ENCODE data around the gene CCDC6. TPM values are rescaled to one million over a fixed set of nuclear protein-coding genes. Genes with fewer than 3 reads are reported as not detected.
A peak's percentile ranks its signal among the peaks of the same experiment; 100 is the strongest.
"Not testable (repeated sequence)": the region's sequence is repeated elsewhere in the genome, so short reads cannot be mapped to it uniquely, and the experiment has no call there.

Gene CCDC6
- 10 to 100 TPM; 27.2 to 46.3 (median 43.3) TPM for polyA plus RNA-seq (ENCODE audit: insufficient read length in 4 of 4)

DNA sequence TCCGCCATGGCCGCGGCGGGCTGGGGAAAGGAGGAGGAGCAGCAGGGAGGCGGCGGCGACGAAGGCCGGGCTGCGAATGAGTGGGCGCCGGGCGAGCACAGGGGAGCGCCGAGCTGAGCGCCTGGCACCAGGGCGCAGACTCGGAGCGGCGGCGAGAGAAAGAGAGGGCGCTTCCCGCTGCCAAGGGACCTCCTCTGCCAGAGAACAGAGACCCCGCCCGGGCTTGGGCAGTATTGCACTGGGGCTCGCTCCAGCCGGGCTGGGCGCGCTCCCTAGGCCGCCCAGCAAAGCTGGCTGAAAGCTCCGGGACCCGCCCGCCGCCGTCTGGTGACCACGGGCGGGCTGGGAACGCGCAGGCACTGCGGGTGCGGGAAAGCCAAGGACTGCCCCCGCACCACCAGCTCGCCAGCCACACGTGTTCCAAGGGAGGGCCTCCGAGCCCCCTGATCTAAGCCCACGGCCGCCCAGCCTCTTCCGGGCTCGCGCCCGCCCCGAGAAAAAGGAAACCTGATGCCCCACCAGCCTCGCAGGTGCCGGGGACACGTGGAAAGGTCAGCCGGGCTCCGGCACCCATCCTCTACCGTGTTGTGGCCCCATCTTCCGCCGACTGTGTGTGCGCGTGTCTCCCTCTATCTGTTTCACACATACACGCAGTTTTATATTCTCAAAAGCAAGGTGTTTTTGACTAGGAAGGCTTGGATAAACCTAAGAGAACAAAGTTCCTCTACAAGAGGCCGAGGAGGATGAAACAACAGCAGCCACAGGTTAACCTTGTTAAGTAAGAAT lies at the start of gene CCDC6:
Gene CCDC6 (minus strand): TSS at position 140 of the 786 bp plus-strand sequence. CDS start 132 bp downstream, at position 8.
- peak; percentile 75 to 83 (median 80) for DNase-seq (ENCODE audit: low read depth in 4 of 4, low spot score in 3 of 4)

DNA sequence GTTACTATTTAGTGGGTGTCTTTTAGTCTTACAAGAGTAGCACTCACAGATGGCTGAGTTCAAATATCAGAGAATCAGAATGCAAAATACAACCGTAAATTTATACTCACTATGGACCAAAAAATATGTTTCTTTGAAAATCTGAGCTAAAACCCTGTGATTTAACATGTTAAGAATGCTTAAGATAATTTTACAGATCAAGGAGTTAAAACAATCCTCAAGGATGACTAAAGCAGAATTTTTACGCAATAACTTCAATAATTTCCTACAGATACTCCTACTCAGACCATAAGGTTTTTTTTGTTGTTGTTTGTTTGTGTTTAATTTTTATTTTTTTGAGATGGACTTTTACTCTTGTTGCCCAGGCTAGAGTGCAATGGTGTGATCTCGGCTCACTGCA lies 47.9 kb upstream of the CCDC6 start:
- DNase-seq (ENCODE audit: low read depth in 4 of 4, low spot score in 3 of 4), result no peak

DNA sequence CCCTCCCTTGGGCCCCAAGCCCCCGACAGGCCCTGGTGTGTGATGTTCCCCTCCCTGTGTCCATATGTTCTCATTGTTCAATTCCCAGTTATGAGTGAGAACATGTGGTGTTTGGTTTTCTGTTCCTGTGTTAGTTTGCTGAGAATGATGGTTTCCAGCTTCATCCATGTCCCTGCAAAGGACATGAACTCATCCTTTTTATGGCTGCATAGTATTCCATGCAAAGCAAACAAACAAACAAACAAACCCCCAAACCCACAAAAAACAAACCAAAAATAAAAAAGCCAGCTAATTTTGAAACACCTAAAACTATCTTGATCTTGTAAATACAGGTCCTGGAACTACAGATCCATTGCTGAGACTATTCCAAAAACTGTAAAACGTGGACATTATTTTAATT lies 47.4 kb upstream of the CCDC6 start:
- DNase-seq (ENCODE audit: low read depth in 4 of 4, low spot score in 3 of 4), result not testable (repeated sequence)

DNA sequence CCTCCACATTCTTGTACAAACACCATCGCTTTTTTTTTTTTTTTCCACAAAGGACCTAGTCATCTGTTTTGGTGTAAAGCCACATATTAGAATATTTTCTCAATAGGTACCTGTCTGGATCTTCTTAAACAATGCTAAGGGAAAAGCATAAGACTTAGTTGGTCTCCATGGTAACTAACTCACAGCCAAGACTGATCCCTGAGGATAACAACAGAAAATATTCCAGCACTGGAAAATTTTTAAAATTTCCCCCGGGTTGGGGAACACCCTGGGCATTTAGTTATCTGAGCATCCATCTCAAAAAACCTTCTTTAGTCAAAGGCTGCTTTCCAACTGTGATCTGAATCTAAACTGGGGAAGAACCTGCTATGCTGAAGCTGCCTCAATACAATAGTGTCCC lies 43.7 kb upstream of the CCDC6 start:
- DNase-seq (ENCODE audit: low read depth in 4 of 4, low spot score in 3 of 4), result no peak

DNA sequence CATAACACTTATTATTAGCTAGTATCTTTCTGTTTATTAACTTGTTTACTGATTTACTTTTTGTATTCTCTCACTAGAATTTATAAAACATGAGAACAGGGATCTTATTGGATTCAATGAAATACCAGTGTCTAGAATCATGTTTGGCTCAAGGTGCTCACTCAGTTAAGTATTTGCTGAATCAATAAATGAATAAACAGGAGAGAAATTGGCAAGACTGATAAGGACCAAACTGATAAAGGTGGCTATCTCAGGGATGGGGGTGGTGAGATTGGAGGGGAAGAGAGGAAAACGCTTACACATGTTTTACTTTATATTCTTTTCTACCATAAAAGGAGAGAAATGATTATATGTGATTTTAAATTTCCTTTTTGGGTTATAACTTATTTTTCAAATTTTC lies 43.3 kb upstream of the CCDC6 start:
- DNase-seq (ENCODE audit: low read depth in 4 of 4, low spot score in 3 of 4), result no peak

DNA sequence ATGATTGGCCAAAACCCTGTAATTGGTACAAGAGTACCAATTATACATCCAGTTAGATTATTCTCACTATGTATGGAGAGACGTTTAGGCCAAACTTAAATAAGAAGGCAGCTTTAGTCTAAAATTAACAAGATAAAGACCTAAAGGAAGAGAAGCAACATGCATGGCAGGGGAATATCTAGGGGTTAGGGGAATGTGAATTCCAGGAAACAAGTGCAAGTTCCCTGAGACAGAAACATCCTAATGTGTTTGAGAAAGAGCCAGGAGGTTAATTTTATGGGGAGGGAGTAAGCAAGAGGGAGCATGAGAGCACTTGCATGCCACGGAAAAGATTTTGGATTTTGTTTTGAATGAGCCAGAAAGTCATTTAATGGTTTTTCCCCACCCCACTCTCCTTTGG lies 39.6 kb upstream of the CCDC6 start:
- DNase-seq (ENCODE audit: low read depth in 4 of 4, low spot score in 3 of 4), result no peak

DNA sequence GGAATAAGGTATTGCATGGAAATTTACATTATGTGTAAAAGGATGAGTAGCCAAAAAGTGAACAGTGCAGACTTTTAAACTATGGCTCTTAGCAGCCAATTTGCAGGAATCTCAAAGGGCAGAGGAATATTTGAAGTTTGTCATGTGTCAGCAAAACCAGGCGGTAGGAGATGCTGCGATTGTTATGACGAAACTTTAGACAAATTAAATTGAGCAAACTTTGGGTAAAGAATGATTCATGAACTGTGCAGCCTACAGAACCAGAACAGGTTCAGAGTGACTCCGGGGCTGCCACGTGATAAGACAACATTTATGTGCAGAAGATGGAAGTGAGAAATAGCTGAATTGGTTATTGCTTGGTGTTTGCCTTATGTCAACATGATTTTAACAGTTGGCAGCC lies 39.2 kb upstream of the CCDC6 start:
- no peak for DNase-seq (ENCODE audit: low read depth in 4 of 4, low spot score in 3 of 4)

DNA sequence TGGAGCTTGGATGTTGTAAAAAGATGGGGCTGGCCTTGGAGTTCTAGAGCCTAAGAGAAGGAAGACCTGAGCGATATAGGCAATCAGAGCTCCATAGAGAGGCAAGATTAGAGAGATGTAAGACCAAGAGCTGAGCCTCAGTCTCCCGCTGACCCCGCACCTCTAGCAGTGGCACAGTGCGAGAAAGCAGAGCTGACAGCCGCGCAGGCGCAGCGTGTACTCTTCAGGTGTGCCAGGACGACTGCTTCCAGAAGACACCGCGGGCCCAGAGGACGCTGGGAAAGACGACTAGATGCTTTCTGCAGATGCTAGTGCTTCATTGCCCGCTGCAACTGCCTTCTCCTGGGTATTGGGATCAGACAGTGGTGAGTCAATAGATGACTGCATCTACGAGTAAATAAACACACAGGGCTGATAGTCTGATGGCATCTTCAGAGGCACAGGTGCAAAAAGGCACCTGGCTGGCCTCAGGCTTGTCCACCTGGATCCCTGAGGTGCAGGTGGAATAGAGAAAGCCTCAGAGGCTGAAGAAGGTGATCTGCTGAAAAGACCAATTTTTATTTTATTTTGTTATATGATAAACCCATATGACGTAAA lies 38.1 kb upstream of the CCDC6 start:
- DNase-seq (ENCODE audit: low read depth in 4 of 4, low spot score in 3 of 4), result no peak

DNA sequence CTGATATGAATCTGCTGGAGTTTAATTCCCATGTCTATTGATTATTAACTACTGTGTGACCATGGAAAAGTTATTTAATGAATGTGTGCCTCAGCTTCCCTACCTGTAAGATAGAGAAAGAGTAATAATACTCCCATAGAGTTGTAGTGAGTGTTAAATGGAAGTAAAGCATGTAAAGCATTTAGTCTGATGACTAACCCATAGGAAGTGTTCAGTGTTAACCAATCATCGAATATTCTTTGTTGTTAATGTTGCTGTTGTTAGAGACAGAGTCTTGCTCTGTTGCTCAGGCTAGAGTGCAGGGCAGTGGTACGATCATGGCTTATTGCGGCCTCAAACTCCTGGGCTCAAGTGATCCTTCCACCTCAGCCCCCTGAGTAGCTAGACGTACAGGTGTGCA lies 36.2 kb upstream of the CCDC6 start:
- DNase-seq (ENCODE audit: low read depth in 4 of 4, low spot score in 3 of 4), result no peak

DNA sequence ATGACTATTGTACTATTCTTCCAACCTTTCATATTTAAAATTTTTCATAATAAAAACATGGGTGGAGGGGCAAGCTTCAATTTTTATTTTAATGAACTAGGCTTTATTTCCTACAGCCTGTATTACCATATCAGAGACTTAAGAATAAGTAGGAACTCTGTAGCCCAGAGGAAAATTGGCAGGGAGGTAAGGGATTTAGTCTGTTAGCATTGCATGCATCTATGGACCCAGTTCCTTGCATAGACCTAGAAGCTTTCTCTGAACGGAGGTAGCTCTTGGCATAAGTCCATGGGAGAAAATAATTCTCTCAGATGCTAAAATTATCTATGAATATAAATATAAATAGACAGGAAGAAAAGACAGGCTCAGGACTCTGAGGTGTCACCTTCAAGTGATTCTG lies 31.4 kb upstream of the CCDC6 start:
- no peak for DNase-seq (ENCODE audit: low read depth in 4 of 4, low spot score in 3 of 4)

DNA sequence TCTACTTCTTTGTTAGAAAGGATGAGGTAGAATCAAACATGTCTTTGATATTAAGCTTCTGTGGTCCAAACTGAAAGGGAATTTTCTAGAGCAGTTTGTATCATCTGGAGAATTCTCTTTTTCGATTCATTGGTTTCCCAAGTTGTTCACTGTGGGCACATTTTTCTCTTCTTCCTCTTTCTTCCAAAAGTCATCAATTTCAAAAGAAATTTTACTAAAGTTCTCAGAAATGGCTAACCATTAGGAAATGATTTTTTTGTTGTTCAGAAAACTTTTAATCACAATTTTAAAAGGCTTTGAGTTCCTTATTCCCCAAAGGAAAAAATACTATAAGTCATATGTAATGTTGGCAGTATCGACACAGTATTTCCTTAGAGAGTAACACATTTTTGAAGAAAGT lies 28.3 kb upstream of the CCDC6 start:
- DNase-seq (ENCODE audit: low read depth in 4 of 4, low spot score in 3 of 4), result no peak

DNA sequence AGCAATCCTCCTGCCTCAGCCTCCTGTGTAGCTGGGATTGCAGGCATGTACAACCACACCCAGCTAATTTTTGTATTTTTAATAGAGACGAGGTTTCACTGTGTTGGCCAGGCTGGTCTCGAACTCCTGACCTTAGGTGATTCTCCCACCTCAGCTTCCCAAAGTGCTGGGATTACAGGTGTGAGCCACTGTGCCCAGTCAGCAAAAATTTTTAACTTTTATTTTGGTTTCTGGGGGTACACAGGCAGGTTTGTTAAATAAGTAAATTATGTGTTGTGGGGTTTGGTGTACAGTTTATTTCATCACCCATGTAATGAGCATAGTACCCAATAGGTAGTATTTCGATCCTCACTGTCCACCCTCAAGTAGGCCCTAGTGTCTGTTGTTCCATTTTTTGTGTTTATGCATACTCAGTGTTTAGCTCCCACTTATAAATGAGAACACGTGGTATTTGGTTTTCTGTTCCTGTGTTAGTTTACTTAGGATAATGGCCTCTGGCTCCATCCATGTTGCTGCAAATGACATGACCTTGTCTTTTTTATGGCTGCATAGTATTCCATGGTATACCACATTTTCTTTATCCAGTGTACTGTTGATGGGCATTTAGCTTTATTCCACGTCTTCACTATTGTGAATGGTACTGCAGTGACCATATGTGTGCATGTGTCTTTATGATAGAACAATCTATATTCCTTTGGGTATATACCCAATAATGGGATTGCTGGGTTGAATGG lies 24.6 kb upstream of the CCDC6 start:
- not testable (repeated sequence) for DNase-seq (ENCODE audit: low read depth in 4 of 4, low spot score in 3 of 4)

DNA sequence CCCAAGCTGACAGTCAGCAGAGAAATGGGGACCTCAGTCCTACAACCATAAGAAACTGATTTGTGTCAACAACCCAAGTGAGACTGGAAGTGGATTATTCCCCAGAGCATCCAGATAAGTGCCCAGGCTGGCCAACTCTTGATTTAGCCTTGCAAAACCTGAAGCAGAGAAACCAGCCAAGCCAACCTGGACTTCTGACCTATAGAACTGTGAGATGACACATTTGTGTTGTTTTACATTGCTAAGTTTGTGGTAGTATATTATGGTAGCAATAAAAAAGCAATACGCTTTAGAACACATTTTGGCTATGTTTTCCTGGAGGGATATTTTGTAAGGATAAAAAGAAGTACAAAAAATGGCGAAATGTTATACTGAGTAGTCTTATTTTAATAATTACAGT lies 19.7 kb upstream of the CCDC6 start:
- DNase-seq (ENCODE audit: low read depth in 4 of 4, low spot score in 3 of 4), result no peak

DNA sequence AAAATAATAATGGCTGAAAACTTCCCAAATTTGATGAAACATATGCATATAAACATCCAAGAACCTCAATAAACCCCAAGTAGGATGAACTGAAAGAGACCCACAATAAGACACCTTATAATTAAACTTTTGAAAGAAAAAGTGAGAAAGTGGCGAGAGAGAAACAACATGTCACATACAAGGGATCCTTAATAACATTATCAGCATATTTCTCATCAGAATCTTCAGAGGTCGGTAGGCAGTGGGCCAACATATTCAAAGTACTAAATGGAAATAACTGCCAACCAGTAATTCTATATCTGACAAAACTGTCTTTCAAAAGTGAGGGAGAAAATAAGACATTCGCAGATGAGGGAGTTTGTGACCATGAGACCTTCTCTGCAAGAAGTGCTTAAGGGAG lies 16.6 kb upstream of the CCDC6 start:
- DNase-seq (ENCODE audit: low read depth in 4 of 4, low spot score in 3 of 4), result no peak

DNA sequence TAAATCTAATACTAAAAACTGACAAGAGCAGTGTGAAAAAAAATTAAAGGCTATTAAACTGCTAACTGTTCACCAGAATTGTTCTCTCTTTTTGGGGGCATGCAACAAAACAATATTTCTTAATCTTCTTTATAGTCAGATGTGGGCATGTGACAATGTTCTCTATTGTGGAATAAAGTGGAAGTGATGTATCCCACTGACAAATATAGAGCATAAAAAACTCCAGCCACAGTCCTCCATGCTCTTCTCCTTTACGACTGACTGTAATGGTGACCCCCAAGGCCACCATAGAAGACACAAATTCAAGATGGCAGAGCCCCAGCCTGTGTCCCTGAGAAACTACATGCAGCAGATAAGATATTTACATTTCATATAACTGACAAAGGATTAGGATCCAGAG lies 11.6 kb upstream of the CCDC6 start:
- no peak for DNase-seq (ENCODE audit: low read depth in 4 of 4, low spot score in 3 of 4)

DNA sequence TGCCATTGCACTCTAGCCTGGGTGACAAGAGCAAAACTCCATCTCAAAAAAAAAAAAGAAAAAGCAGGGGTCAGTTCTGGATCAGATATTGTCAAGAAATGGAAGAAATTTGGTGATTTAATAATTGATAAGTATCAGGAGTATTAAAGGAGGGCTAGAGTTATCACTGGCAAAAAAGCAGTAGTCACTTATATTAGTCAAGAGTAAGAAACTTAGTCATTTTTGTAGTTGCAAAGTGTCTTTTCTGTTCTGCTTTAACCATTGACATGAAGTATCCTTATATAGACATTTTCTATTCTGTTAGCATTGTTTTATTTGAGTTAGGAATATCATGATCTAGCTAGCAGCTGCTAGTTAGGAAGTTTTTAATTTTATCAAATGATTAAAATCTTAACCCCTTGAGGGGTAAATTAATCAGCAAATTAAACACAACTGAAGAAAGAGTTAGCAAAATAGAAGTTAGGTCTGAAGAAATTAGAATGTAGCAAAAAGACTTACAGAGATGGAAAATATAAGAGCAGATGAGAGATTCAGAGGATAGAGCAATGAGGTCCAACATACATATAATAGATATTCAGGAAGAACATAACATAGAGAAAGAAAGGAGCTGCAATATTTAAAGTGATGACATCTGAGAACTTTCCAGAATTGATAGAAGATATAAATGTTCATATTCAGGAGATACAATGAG lies 7.3 kb upstream of the CCDC6 start:
- DNase-seq (ENCODE audit: low read depth in 4 of 4, low spot score in 3 of 4), result no peak

DNA sequence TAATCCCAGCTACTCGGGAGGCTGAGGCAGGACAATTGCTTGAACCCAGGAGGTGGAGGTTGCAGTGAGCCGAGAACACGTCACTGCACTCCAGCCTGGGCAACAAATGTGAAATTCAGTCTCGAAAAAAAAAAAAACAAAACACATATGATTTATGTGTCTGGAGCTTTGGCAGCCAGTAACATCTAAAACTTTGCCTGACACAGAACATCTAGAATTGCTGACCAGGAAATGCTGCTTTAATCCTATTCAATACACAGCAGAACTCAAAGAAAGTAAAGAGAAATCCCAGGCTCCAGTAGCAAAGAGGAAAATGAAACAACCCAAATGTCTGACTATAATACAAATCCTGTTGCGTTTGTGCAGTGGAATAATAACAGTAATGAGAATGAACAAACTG lies 4.5 kb upstream of the CCDC6 start:
- DNase-seq (ENCODE audit: low read depth in 4 of 4, low spot score in 3 of 4), result no peak

DNA sequence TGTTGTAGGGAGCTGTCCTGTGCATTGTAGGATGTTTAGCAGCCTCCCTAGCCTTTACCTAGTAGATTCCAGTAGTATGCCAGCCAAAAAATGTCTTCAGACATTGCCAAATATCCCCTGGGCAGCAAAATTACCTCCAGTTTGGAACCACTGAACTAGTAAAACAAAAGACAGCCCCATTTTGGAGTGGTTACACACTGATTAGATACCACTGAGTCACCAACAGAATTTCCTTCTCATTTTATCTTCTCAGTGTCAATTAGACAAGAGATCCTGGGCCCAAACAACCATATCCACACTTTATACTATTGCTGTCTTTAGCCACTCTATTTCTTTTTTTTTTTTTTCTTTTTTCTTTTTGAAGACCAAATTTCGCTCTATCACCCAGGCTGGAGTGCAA lies 3.5 kb upstream of the CCDC6 start:
- no peak for DNase-seq (ENCODE audit: low read depth in 4 of 4, low spot score in 3 of 4)

DNA sequence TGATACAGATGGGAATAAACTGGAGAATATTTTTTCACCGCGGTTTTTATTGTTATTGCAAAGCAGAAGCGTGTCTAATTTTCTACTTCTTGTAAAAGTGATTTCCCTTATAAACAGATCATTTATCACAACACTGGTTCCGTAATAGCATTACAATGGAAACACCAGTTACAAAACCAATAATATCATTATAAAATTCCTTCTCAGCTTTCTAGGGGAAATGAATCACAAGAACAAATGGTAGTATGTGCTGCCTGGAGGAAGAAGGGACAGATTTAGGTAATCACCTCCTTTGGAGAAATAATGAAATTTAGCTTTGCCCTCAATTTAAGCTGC lies 2.4 kb upstream of the CCDC6 start:
- DNase-seq (ENCODE audit: low read depth in 4 of 4, low spot score in 3 of 4), result no peak

DNA sequence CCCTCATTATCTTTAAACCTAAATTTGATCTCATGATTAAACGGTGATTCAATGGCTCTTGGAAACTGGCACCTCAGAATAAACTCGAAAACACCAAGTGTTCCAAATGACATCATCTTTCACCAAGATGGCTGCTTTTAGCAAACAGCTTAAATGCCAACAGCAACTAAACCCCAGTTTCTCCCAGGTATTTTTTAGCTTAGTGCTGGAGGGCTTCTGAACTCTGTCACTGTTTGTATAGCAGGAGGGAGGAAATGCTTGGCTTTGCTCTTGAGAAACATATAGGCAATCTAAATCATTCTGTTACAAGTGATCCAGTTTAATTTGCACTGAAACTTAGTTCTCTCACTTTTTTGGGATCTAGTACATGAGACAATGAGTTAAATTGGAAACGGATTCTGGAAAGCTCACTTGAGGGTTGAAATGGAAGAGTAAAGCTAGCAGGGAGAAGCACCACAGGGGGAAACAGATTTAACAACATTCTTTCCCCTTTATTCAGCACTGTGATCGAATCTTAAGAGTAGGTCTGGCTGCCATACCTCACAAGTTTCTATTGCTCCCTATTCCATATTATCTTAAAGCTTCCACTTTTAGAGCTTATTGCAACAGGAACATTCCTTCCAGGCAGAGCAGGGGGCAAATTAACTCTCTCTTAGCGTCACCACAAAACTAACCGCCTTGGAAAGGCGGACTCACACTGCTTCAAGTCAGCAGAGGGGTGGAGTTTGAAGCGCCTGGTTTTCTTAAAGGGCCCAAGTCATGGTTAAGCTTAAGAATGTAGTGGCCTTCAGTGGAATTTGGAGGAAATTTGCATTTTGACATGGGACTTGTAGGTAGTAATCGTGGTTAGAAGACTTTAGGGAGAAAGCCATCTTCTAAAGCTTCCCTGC lies 1.8 kb upstream of the CCDC6 start:
- DNase-seq (ENCODE audit: low read depth in 4 of 4, low spot score in 3 of 4), result peak in 2 of 4 donors; percentile 55 to 70
